HCT116 (cell line): ENCODE data around the gene ANO9. TPM values are rescaled to one million over a fixed set of nuclear protein-coding genes. Genes with fewer than 3 reads are reported as not detected.

ENCODE experiments used
- ATAC-seq: fragments of 200-7000 bp; cut with Tn5 transposase; 2 replicates; pipeline ENCODE4 v1.9.1; 2020; ENCODE audit warnings: mild to moderate bottlenecking, moderate library complexity
- BruUV-seq: library from RNA; stranded (reverse); fragments of 400-500 nt; replicated peaks from 2 replicates; lab custom pipeline; 2021; lab: Mats Ljungman, UMichigan
- CTCF ChIA-PET: fragments of 300-600 bp; sonication (Branson Sonifier 250); formaldehyde crosslinking; loops from one replicate; lab custom pipeline; 2021; ENCODE audit warnings: antibody characterized with exemption; lab: Charles Lee
- POLR2A ChIA-PET: fragments of 300-600, 350-600 bp; sonication (Branson Sonifier 250); formaldehyde crosslinking; loops from one replicate; lab custom pipeline; 2021; ENCODE audit warnings: antibody characterized with exemption; lab: Charles Lee
- RAD21 ChIA-PET, 2 experiments: fragments of 300-600 bp; sonication (Branson Sonifier 250); formaldehyde crosslinking; loops; one replicate each; lab custom pipeline; 2023; ENCODE audit warnings: low total read pairs in 2 of 2; ENCODE audit not compliant: uncharacterized antibody in 2 of 2, unreplicated experiment in 2 of 2, low non-redundant PET in 1 of 2; lab: Charles Lee
- DNase-seq: peaks from one replicate; pipeline ENCODE4 v3.0.0-alpha.2; 2010; ENCODE audit warnings: low read depth, low spot score
- H2AFZ ChIP-seq: fragments of 200-600 bp; shearing (Covaris generic), sonication (generic); 2 replicates; pipeline ENCODE4 v1.6.1; 2017; ENCODE audit warnings: low read depth, mixed run types, mixed read lengths, antibody characterized with exemption, low read length; ENCODE audit not compliant: poor library complexity, severe bottlenecking
- H3K27ac ChIP-seq: 2 replicates; pipeline ENCODE4 v1.5.1; 2012; ENCODE audit warnings: low read depth, low read length
- H3K27me3 ChIP-seq: fragments of 200-600 bp; sonication (generic); 2 replicates; pipeline ENCODE4 v1.6.1; 2016; ENCODE audit warnings: mixed run types, low read length, mixed read lengths; ENCODE audit not compliant: insufficient read depth
- H3K36me3 ChIP-seq, 2 experiments: fragments of 200-500 bp in 1 of 2; fragments of 200-600 bp in 1 of 2; sonication (Bioruptor generic) in 1 of 2; sonication (generic) in 1 of 2; 2 replicates each; pipeline versions ENCODE4 v1.5.1 to v1.6.1; 2014 to 2016; ENCODE audit warnings: low read length in 2 of 2, inconsistent platforms in 1 of 2, mixed read lengths in 1 of 2, mixed run types in 1 of 2; ENCODE audit not compliant: insufficient read depth in 2 of 2, control insufficient read depth in 1 of 2
- H3K4me1 ChIP-seq, 2 experiments: fragments of 200-600 bp in 1 of 2; sonication (generic) in 1 of 2; 2 replicates each; pipeline versions ENCODE4 v1.5.1 to v1.6.1; 2012 to 2017; ENCODE audit warnings: low read length in 2 of 2, inconsistent platforms in 1 of 2, mild to moderate bottlenecking in 1 of 2, mixed read lengths in 1 of 2, mixed run types in 1 of 2, moderate library complexity in 1 of 2; ENCODE audit not compliant: insufficient read depth in 2 of 2, control insufficient read depth in 1 of 2
- H3K4me2 ChIP-seq: fragments of 200-600 bp; sonication (generic); 2 replicates; pipeline ENCODE4 v1.6.1; 2017; ENCODE audit warnings: mixed run types, low read length, mixed read lengths
- H3K4me3 ChIP-seq, 2 experiments: fragments of 200-600 bp in 1 of 2; sonication (generic) in 1 of 2; replicated peaks in 1 of 2; 2 replicates each; pipeline ENCODE4 v1.5.1; 2011 to 2016; ENCODE audit warnings: low read length in 2 of 2, control low read depth in 1 of 2, low read depth in 1 of 2, mild to moderate bottlenecking in 1 of 2, mixed read lengths in 1 of 2, mixed run types in 1 of 2
- H3K79me2 ChIP-seq: fragments of 200-600 bp; sonication (generic); 2 replicates; pipeline ENCODE4 v1.6.1; 2017; ENCODE audit warnings: mild to moderate bottlenecking, mixed run types, low read length, moderate library complexity, mixed read lengths; ENCODE audit not compliant: insufficient read depth
- H3K9ac ChIP-seq: fragments of 200-600 bp; sonication (generic); 2 replicates; pipeline ENCODE4 v1.6.1; 2016; ENCODE audit warnings: low read length, mixed read lengths
- H3K9me2 ChIP-seq: fragments of 200-600 bp; sonication (generic), shearing (Covaris generic); 2 replicates; pipeline ENCODE4 v1.6.1; 2017; ENCODE audit warnings: mixed run types, mild to moderate bottlenecking, moderate library complexity; ENCODE audit not compliant: insufficient read depth
- H3K9me3 ChIP-seq, 2 experiments: fragments of 200-500 bp in 1 of 2; fragments of 200-600 bp in 1 of 2; sonication (Bioruptor generic) in 1 of 2; sonication (generic) in 1 of 2; 2 replicates each; pipeline ENCODE4 v1.6.1; 2014 to 2017; ENCODE audit warnings: low read length in 2 of 2, mixed read lengths in 2 of 2, inconsistent platforms in 1 of 2, low read depth in 1 of 2, mild to moderate bottlenecking in 1 of 2, mixed run types in 1 of 2, moderate library complexity in 1 of 2; ENCODE audit not compliant: control insufficient read depth in 1 of 2, insufficient read depth in 1 of 2
- H4K20me1 ChIP-seq: fragments of 200-600 bp; sonication (generic), shearing (Covaris generic); 2 replicates; pipeline ENCODE4 v1.6.1; 2017; ENCODE audit warnings: mixed run types, mild to moderate bottlenecking, moderate library complexity; ENCODE audit not compliant: insufficient read depth
- CBX3 ChIP-seq: IDR thresholded peaks from 2 replicates; pipeline ENCODE4 v1.6.1; 2012; ENCODE audit warnings: low read depth
- EGR1 ChIP-seq: IDR thresholded peaks from 2 replicates; pipeline ENCODE4 v1.6.1; 2012; ENCODE audit warnings: low read depth
- ELF1 ChIP-seq: IDR thresholded peaks from 2 replicates; pipeline ENCODE4 v1.6.1; 2012; ENCODE audit warnings: low read depth, borderline replicate concordance
- EZH2 ChIP-seq: fragments of 200-600 bp; sonication (generic); IDR thresholded peaks from 2 replicates; pipeline ENCODE4 v1.6.1; 2017; ENCODE audit warnings: antibody characterized with exemption, mixed run types
- EZH2phosphoT487 ChIP-seq: fragments of 200-600 bp; IDR thresholded peaks from 2 replicates; pipeline ENCODE4 v1.6.1; 2018; ENCODE audit warnings: antibody characterized with exemption, borderline replicate concordance
- POLR2A ChIP-seq: IDR thresholded peaks from 2 replicates; pipeline ENCODE4 v1.7.0; 2011; ENCODE audit warnings: borderline replicate concordance; ENCODE audit not compliant: insufficient read depth, insufficient read length; ENCODE audit errors: extremely low read depth
- RAD21 ChIP-seq: IDR thresholded peaks from 2 replicates; pipeline ENCODE4 v1.6.1; 2012; ENCODE audit warnings: low read depth, mild to moderate bottlenecking
- SP1 ChIP-seq: IDR thresholded peaks from 2 replicates; pipeline ENCODE4 v1.6.1; 2012; ENCODE audit warnings: low read depth
- SRF ChIP-seq: IDR thresholded peaks from 2 replicates; pipeline ENCODE4 v1.6.1; 2012; ENCODE audit warnings: low read depth
- TCF7L2 ChIP-seq: IDR thresholded peaks from 2 replicates; pipeline ENCODE4 v1.7.0; 2011; ENCODE audit warnings: borderline replicate concordance, inconsistent platforms; ENCODE audit not compliant: insufficient read depth, insufficient read length; ENCODE audit errors: extremely low read depth
- YY1 ChIP-seq: IDR thresholded peaks from 2 replicates; pipeline ENCODE4 v1.6.1; 2011; ENCODE audit warnings: low read length, low read depth, moderate library complexity, mild to moderate bottlenecking; ENCODE audit not compliant: insufficient replicate concordance; ENCODE audit errors: extremely low read depth
- intact Hi-C: fragments of 100-400 bp; cut with micrococcal nuclease; formaldehyde crosslinking; loops from 2 replicates; pipeline ENCODE4 v1.10.0; 2022
- total RNA-seq: library from RNA; stranded (reverse); gene quantifications from one replicate; pipeline ENCODE4 v1.2.1, GENCODE V29; 2021; ENCODE audit not compliant: unreplicated experiment
- TF ChIP-seq, protein P1 (sequence below): IDR thresholded peaks from 2 replicates; pipeline ENCODE4 v1.6.1; 2011; ENCODE audit warnings: mild to moderate bottlenecking, low read length, moderate library complexity; ENCODE audit not compliant: insufficient replicate concordance; ENCODE audit errors: extremely low read depth
- TF ChIP-seq, protein P2 (sequence below): IDR thresholded peaks from 2 replicates; pipeline ENCODE4 v1.6.1; 2012
- TF ChIP-seq, protein P3 (sequence below): IDR thresholded peaks from 2 replicates; pipeline ENCODE4 v1.6.1; 2012

ANO9 gene
- total RNA-seq, 1 experiment from 2014 or later = 70.3 TPM

DNA sequence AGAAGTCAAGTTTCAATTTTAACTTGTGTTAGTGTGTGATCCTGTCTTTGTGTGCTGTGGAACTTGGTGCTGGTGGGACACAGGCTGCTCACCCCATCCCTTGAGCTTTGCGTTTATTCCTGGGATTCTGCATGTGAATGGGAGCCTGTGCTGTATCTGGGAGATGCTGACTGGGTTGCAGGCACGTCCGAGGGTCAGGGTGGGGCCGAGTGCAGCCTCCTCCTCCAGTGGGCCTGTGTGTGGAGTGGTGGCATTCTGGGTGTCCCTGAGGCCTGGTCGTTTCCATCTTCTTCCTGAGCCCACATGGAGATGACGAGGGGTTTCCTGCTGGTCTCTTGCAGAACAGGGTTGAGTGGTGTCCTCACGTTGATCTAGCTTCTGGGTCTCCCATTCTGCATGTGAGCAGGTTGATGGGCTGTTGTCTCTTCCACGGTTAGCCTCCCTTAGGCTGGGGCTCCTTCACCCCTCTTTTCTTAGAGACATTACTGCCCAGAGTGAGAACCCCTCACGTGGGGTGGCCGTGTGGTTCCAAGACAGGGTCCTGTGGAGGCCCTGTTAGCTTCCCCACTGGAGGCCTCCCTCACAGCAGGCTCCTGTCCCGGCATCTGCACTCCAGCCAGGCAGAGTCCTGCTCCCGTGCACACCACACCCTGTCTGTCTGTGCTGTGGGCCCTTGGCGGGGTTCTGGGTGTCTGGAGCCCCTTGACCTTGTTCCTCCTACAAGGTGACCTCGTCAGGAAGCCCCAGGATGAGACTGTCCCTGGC is 13.2 kb upstream of the ANO9 start:
- Histone ChIP-seq H4K20me1 (no peaks in the 10 kb centered on the region), H3K36me3 (peaks cover 11 to 26% of the 10 kb centered on the region in 2 experiments; a peak in 3 of 4 replicates), H3K9me2 (no peaks in the 10 kb centered on the region), H3K4me2 (no peak overlapping the region), H3K9me3 (no peaks in the 10 kb centered on the region), H3K4me3 (no peak overlapping the region), H3K27me3 (no peaks in the 10 kb centered on the region), H3K27ac (no peak overlapping the region), H3K9ac (no peak overlapping the region), H3K4me1 (peaks cover 5 to 10% of the 10 kb centered on the region in 2 experiments), H2AFZ (no peak overlapping the region), H3K79me2 (peaks cover 92% of the 10 kb centered on the region)
- TF ChIP-seq SRF (no peak), RAD21 (no peak), TCF7L2 (no peak), POLR2A (no peak), CBX3 (no peak), EGR1 (no peak), ELF1 (no peak), SP1 (no peak), EZH2 (no peak), YY1 (no peak), EZH2phosphoT487 (no peak)
- TF ChIP-seq, protein P1, sequence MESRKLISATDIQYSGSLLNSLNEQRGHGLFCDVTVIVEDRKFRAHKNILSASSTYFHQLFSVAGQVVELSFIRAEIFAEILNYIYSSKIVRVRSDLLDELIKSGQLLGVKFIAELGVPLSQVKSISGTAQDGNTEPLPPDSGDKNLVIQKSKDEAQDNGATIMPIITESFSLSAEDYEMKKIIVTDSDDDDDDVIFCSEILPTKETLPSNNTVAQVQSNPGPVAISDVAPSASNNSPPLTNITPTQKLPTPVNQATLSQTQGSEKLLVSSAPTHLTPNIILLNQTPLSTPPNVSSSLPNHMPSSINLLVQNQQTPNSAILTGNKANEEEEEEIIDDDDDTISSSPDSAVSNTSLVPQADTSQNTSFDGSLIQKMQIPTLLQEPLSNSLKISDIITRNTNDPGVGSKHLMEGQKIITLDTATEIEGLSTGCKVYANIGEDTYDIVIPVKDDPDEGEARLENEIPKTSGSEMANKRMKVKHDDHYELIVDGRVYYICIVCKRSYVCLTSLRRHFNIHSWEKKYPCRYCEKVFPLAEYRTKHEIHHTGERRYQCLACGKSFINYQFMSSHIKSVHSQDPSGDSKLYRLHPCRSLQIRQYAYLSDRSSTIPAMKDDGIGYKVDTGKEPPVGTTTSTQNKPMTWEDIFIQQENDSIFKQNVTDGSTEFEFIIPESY = no peak
- TF ChIP-seq, protein P2, sequence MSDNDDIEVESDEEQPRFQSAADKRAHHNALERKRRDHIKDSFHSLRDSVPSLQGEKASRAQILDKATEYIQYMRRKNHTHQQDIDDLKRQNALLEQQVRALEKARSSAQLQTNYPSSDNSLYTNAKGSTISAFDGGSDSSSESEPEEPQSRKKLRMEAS = no peak
- TF ChIP-seq, protein P3, sequence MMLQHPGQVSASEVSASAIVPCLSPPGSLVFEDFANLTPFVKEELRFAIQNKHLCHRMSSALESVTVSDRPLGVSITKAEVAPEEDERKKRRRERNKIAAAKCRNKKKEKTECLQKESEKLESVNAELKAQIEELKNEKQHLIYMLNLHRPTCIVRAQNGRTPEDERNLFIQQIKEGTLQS = no peak
- ATAC-seq (no peak), DNase-seq (no peak)
- ChIA-PET RAD21 (no interaction called here), CTCF (no interaction called here), POLR2A (no interaction called here)
- no TSS peak for BruUV-seq
- intact Hi-C loops = loop anchor here (5.0 kb wide), 1 partner anchor 218 kb away; the partner anchor contains the start of genes PSMD13 and SIRT3
